Upper lobe of right lung (tissue), 1 donor: Measurements from ENCODE around the gene LIPT1. TPM values are rescaled to one million over a fixed set of nuclear protein-coding genes. Genes with fewer than 3 reads are reported as not detected.

ENCODE experiments used
- ATAC-seq: fragments of 200-7000 bp; cut with Tn5 transposase; one replicate; pipeline ENCODE4 v1.9.1; 2020; ENCODE audit warnings: mild to moderate bottlenecking, moderate library complexity
- DNase-seq: peaks from one replicate; pipeline ENCODE4 v3.0.0-alpha.2; 2020
- H3K27ac ChIP-seq: fragments of 200-600 bp; one replicate; pipeline ENCODE4 v1.8.0; 2022
- H3K27me3 ChIP-seq: fragments of 200-600 bp; one replicate; pipeline ENCODE4 v1.8.0; 2022; ENCODE audit warnings: mild to moderate bottlenecking
- H3K36me3 ChIP-seq: fragments of 200-600 bp; one replicate; pipeline ENCODE4 v1.8.0; 2022
- H3K4me1 ChIP-seq: fragments of 200-600 bp; one replicate; pipeline ENCODE4 v1.8.0; 2022
- H3K4me3 ChIP-seq: fragments of 200-600 bp; one replicate; pipeline ENCODE4 v1.8.0; 2022; ENCODE audit warnings: mild to moderate bottlenecking
- H3K9me3 ChIP-seq: fragments of 200-600 bp; one replicate; pipeline ENCODE4 v1.8.0; 2022
- intact Hi-C: fragments of 100-400 bp; cut with DNase I; formaldehyde crosslinking; loops from one replicate; pipeline ENCODE4 v1.11.0; 2022
- total RNA-seq: library from RNA; stranded (reverse); fragmentation: NEBNext Ultra II Directional; extraction: Animal tissue kit (Norgen Biotek cat#: 25700); gene quantifications from one replicate; pipeline ENCODE4 v1.2.1, GENCODE V29; 2021
- TF ChIP-seq, protein P1 (sequence below): fragments of 200-600 bp; IDR thresholded peaks from one replicate; pipeline ENCODE4 v1.8.0; 2022; ENCODE audit warnings: antibody characterized with exemption
- donor health status: DM: no; HTN: yes; CAD: no; lungs with severe emphysema.

LIPT1 gene
- total RNA-seq, 1 donor from 2014 or later: 8.3 TPM

DNA sequence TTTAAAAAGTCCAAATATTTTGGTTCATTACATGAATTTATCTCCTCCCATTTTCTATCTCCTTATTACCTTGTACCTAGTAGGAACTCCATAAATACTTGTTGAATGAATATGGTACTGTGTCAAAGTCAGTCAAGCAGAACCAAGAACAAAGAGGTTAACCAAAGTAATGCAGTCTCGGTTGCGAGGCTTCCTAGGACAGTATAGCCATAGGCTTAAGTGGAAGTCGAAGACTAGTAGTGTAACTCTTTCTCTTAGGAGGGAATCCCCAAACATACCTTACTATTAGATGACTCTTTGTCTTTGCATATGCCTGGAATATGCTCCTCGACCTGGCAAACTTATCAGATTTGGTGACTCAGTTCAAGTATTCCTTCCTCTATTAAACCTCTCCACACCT lies 4.8 kb downstream of the LIPT1 start:
- Histone ChIP-seq H3K9me3 (no peaks in the 10 kb centered on the region), H3K27ac (no peak overlapping the region), H3K4me3 (no peak overlapping the region), H3K27me3 (no peaks in the 10 kb centered on the region), H3K4me1 (peaks cover 8% of the 10 kb centered on the region), H3K36me3 (peaks cover 18% of the 10 kb centered on the region)
- no peak for ATAC-seq
- DNase-seq: no peak
- TF ChIP-seq, protein P1, sequence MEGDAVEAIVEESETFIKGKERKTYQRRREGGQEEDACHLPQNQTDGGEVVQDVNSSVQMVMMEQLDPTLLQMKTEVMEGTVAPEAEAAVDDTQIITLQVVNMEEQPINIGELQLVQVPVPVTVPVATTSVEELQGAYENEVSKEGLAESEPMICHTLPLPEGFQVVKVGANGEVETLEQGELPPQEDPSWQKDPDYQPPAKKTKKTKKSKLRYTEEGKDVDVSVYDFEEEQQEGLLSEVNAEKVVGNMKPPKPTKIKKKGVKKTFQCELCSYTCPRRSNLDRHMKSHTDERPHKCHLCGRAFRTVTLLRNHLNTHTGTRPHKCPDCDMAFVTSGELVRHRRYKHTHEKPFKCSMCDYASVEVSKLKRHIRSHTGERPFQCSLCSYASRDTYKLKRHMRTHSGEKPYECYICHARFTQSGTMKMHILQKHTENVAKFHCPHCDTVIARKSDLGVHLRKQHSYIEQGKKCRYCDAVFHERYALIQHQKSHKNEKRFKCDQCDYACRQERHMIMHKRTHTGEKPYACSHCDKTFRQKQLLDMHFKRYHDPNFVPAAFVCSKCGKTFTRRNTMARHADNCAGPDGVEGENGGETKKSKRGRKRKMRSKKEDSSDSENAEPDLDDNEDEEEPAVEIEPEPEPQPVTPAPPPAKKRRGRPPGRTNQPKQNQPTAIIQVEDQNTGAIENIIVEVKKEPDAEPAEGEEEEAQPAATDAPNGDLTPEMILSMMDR: no peak
- intact Hi-C loops: no loop called here

DNA sequence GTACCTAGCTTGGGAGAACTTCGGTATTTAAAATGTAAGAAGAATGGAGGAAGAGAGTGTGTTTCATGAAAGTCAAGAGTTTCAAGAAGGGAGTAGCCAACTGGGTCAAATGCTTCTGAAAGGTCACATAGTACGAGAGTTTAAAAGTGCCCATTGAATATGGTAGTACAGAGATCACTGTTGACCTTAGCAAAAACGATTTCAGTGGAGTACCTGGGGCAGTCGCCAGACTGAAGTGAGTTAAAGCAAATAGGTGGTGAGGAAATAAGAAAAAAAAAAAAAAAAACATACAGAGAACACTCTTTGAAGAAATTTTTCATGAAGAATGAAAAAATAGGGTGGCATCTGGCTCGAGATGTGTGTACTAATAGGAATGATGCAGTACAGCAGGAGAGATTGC lies 11.5 kb downstream of the LIPT1 start:
- Histone ChIP-seq H3K36me3 (peaks cover 44% of the 10 kb centered on the region), H3K4me3 (no peak overlapping the region), H3K4me1 (no peaks in the 10 kb centered on the region), H3K27me3 (no peaks in the 10 kb centered on the region), H3K27ac (no peak overlapping the region), H3K9me3 (no peaks in the 10 kb centered on the region)
- DNase-seq: no peak
- TF ChIP-seq, protein P1: no peak
- intact Hi-C loops: no loop called here
- peak; percentile 97 for ATAC-seq

DNA sequence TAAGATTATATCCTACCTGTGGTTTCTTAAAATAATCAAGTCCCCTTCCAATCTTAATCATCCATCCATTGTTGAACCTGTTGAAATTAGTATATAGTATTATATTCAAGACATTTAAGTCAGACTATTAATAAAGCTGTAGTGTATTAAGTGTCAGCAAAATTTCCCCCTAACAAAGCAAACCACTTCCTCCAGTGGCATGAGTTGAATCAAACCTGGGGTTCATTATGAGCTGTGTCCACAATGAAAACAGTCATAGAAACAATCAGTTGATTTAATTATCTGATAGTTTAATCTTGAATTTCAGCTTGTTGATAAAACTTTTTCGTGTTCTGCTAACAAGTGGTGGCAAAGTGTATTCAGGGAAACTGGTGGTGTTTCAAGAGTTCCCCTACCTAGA lies 14.8 kb downstream of the LIPT1 start:
- Histone ChIP-seq H3K27me3 (no peaks in the 10 kb centered on the region), H3K9me3 (no peaks in the 10 kb centered on the region), H3K4me1 (no peaks in the 10 kb centered on the region), H3K4me3 (no peak overlapping the region), H3K27ac (no peak overlapping the region), H3K36me3 (peaks cover 64% of the 10 kb centered on the region)
- DNase-seq (no peak), ATAC-seq (no peak)
- intact Hi-C loops: no loop called here
- TF ChIP-seq, protein P1: no peak

GRCh38 chr2:99171377-99172140 lies 16.8 kb downstream of the LIPT1 start:
- intact Hi-C loops: no loop called here
- no peaks in the 10 kb centered on the region for H3K9me3 ChIP-seq
- H3K36me3 ChIP-seq: peaks cover 64% of the 10 kb centered on the region
- H3K4me1 ChIP-seq: no peaks in the 10 kb centered on the region
- TF ChIP-seq, protein P1: no peak
- no peak for DNase-seq
- no peaks in the 10 kb centered on the region for H3K27me3 ChIP-seq
- H3K27ac ChIP-seq: no peak overlapping the region
- H3K4me3 ChIP-seq: no peak overlapping the region
- ATAC-seq: no peak

DNA sequence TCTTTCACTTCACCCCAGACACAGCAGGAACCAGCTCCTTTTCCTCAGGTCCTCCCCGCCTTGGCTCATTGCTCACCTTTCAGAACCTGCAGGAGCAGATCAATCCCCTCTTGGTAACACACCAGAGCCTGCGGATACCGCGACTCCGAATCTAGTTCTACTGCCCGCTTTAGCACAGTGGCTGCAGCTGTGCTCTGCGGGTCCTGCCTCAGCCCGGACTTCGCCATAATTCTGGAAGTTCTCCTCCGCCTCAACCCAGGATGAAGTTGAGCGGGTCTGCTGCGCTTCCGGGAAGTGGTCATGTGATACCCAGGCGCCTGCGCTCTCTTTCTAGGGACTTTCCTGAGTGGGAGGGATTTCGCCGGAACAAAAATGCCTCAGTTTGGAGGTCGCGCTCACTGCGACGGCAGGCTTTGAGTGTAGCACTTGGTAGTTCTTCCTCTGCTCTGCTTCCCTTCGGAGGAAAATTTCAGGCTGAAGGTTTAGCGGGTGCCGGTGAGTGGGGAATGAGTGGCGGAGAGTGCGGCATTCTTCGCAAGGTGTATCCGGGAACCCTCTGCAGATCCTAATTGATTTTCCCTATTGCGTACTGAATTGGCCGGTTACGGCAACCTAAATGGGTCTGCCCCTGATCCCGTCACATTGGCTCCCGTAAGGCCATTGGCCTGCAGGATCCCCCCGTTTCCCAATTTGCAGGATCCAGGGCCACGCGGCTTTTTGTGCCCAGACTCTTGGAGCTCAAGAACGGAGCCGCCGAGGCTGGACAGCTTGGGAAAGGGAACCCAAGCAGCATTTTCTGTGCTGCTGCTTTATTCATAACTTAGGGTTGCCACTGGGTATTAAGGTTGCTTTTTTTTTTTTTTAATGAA lies 26.2 kb downstream of the LIPT1 start, which contains the start of the genes MITD1 and MRPL30:
Gene MITD1, minus strand, starts transcription at position 304 of the 869 bp plus-strand sequence. Its CDS starts 77 bp downstream, at position 227.
Gene MRPL30, plus strand, starts transcription at position 430 of the 869 bp plus-strand sequence. CDS start 5,020 bp downstream, outside the sequence.
- Histone ChIP-seq H3K27me3 (no peaks in the 10 kb centered on the region), H3K36me3 (no peaks in the 10 kb centered on the region), H3K9me3 (no peaks in the 10 kb centered on the region), H3K4me3 (peak within 1 kb of the TSS; percentile 86), H3K27ac (peak within 1 kb of the TSS; percentile 74), H3K4me1 (peaks cover 31% of the 10 kb centered on the region)
- intact Hi-C loops: no loop called here
- TF ChIP-seq, protein P1: no peak
- peak; percentile 98 for ATAC-seq
- DNase-seq: peak; percentile 94
